GM12801 (cell line): ENCODE measurements around the gene S100A13.

Source experiments
- TF ChIP-seq, protein P1 (sequence below): IDR thresholded peaks from one replicate; pipeline ENCODE4 v1.5.1; 2011; ENCODE audit warnings: control low read depth; ENCODE audit not compliant: insufficient read length; ENCODE audit errors: extremely low read depth

Gene S100A13

GRCh38 chr1:153662269-153662668 lies 35.0 kb upstream of the S100A13 start:
- TF ChIP-seq, protein P1, sequence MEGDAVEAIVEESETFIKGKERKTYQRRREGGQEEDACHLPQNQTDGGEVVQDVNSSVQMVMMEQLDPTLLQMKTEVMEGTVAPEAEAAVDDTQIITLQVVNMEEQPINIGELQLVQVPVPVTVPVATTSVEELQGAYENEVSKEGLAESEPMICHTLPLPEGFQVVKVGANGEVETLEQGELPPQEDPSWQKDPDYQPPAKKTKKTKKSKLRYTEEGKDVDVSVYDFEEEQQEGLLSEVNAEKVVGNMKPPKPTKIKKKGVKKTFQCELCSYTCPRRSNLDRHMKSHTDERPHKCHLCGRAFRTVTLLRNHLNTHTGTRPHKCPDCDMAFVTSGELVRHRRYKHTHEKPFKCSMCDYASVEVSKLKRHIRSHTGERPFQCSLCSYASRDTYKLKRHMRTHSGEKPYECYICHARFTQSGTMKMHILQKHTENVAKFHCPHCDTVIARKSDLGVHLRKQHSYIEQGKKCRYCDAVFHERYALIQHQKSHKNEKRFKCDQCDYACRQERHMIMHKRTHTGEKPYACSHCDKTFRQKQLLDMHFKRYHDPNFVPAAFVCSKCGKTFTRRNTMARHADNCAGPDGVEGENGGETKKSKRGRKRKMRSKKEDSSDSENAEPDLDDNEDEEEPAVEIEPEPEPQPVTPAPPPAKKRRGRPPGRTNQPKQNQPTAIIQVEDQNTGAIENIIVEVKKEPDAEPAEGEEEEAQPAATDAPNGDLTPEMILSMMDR, result no peak

- TF ChIP-seq, protein P1, result no peak
Observed at GRCh38 chr1:153661111-153661708, 33.9 kb upstream of the S100A13 start.

- TF ChIP-seq, protein P1, result no peak
Observed at GRCh38 chr1:153659656-153660055, 32.4 kb upstream of the S100A13 start.

- TF ChIP-seq, protein P1, result no peak
Observed at GRCh38 chr1:153659175-153659534, 31.9 kb upstream of the S100A13 start.

GRCh38 chr1:153658400-153659174 lies 31.3 kb upstream of the S100A13 start, which contains the start of gene SNAPIN:
Gene SNAPIN, plus strand, starts transcription at chr1:153658703. Its CDS starts 41 bp downstream, at chr1:153658744.
- TF ChIP-seq, protein P1, result no peak

- TF ChIP-seq, protein P1, result no peak
Observed at GRCh38 chr1:153655333-153655732, 28.0 kb upstream of the S100A13 start.

DNA sequence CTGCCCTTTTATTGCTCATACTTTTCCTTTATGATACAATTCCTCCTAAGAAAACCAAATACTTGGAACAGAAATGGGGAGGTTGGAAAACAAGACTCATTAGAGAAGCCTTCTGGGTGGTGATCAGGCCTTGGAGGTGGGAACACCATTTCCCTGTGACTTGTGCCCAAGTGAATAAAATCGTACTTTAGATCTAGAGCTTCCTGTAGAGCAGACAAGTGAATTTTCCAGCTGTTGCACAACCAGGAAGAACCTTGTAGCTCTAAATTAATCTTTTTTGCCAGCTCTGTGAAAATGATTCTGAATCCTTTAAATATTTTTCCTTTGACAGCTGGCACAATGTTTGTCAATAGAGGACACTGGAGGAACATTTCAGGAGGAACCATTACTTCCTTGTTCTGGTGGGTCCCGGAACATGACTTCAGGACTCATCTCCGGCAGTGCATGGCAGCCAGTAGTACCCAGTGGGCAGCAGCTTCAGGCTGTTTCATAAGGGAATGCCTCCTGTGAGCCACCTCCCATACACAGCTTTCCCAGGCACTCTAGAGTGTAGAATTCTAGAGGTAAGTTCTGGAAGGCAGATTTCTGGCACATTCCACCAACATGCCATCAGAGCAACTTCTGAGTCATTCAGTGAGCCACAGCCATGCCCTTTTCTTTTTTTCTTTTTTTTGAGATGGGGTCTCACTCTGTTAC lies 25.6 kb upstream of the S100A13 start:
- TF ChIP-seq, protein P1, result no peak
